NCI-H2081 (cell line): ENCODE data around the gene SMIM28.

ENCODE experiments used
- DNase-seq, 2 experiments: peaks; one replicate each; lab custom pipeline; 2025; lab: John Stamatoyannopoulos, UW

SMIM28 gene

GRCh38 chr6:138374230-138374629 lies 3.5 kb upstream of the SMIM28 start:
- DNase-seq: no peak

GRCh38 chr6:138374815-138375214 lies 2.9 kb upstream of the SMIM28 start:
- DNase-seq: no peak

DNA sequence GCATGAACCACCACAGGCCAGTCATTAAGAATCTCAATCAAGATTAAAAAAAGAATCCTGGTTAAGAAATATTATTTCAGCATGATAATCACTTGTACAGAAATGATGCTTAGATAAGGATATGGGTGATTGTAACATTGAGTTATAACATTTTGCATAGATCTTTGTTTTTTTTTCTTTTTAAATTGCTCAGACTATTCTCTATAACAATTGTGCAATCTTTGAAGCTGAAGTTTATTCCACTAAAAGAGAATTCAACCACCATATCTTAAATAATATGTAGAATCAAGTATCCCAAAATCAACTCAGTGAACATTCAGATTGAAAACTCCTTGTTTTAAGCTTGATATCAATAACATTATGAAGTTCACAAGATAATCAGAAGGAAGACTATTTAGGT lies 663 bp upstream of the SMIM28 start:
- no peak for DNase-seq

DNA sequence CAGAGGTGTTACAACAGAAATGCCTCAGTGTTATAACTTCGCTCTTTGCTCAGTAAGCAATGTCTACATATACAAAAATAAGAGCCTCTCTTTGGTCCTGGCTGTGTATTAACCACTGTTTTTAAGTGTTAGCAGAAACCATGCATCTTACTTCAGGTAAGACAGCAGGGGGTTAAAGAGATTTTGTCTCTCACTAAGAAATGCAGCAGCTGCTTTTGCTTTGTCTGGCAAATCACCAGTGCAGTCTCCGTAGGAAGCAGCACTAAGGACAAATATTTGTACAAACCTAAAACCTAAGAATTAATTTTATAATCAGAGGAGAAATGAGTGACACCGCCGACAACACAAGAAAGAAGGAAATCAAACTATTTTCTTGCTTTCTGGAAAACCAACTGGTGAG lies 758 bp downstream of the SMIM28 start:
- peak; percentile 30 to 67 for DNase-seq

GRCh38 chr6:138382498-138383265 lies 5.0 kb downstream of the SMIM28 start:
- DNase-seq: no peak

DNA sequence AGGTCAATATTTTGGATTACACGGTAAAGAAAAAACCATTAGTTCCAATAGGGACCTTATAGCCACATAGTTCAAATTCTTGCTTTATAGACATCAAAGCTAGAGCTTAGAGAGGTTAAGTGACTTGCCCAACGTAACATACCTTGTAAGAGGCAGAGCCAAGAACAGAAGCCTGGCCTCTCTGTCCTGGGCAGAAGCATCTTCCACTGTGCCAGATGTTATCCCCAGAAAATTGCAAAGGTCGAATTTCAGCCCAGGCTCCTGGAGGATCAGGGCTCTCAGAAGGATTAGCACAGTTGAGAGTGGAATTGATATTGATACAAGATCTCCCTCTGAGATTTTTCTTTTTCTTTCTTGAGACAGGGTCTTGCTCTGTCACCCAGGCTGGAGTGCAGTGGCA lies 6.1 kb downstream of the SMIM28 start:
- DNase-seq: no peak

GRCh38 chr6:138386897-138387296 lies 9.2 kb downstream of the SMIM28 start:
- no peak for DNase-seq

DNA sequence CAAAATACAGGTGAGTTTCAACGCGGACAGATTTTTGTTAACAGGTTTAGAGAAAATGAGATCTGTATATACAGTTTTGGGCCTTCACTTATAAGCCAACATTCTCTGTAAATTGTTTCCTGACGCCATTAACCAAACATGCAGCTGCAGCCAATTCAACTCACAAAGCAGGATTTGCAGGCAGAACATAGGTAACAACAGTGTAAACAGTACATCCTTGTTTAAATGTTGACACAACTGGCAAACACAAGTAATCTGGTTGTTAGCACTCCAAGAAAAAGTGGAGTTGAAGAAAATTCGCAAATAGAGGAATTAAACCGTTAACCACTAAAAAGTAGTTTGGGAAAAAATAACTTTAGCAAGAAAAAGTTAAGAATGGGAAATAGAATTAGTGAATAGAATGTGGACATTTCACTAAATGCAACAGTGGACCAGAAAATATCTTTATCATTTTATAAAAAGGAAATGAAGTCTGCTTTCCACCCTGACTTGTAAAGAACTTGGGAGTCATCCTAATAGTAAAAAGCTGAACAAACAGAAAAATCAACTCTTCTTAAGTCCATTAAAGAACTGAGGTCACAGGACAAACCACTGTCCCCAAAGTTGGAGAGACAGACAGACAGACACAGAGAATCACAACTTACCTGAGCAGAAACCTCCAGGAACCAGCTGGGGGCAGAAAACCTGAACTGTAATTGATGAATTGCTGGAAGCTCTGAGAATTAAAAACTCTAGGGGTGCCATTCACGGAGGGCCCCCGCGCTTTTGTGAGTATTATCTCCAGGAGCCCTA lies 10.1 kb downstream of the SMIM28 start:
- peak; percentile 63 to 84 for DNase-seq

DNA sequence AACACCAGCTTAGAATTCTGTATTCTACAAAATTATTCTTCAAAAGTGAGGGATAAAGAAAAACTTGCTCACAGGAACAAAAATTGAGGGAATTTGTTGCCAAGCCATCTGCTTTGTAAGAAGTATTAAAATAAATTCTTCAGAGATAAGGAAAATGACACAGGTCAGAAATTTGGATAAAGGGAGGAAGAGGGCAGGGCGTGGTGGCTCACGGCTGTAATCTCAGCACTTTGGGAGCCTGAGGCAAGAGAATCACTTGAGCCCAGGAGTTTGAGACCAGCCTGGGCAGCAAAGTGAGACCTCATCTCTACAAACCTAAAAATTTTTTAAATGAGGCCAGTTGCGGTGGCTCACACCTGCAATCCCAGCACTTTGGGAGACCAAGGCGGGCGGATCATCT lies 11.8 kb downstream of the SMIM28 start:
- DNase-seq: no peak

- no peak for DNase-seq
Observed at GRCh38 chr6:138393871-138394783, 16.4 kb downstream of the SMIM28 start.

GRCh38 chr6:138396709-138397108 lies 19.0 kb downstream of the SMIM28 start:
- no peak for DNase-seq

DNA sequence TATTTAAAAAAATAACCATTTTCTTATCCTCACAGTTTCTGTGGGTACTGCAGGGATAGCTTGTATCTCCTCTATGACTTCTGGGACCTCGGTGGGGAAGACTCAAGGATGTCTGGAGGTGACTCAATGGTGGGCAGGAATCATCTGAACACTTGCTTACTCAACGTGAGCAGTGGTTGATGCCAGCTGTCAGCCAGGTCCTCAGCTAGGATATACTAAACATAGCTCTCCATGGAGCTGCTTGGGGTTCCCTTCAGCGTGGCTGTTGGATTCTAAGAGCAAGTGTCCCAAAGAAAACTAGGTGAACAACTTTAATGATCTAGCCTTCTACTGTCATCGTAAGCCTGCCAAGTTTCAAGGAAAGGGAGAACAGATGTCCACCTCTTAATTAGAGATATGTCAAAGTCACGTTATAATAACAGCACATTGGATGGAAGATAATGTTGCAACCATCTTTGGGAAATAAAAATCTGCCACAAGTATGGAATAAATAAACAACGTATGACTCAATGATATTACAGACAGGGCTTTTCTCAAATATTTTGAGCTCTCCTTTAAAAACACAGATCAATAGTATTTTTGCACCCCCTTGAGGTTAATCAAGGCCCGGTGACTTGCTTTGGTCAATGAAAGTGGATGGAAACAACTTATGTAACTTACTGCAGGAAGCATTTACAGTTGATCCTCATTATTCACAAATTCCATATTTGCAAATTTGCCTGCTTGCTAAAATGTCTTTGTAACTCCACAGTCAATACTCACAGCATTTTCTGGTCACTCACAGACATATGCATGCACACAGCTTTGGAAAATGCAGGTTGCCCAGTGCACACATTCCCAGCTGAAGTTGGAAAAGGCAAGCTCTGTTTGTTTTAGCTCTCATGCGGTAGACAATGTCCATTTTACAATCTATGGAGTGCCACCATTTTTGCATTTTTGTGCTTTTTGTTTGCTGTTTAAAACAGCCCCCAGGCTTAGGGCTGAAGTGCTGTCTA lies 19.7 kb downstream of the SMIM28 start:
- no peak for DNase-seq

DNA sequence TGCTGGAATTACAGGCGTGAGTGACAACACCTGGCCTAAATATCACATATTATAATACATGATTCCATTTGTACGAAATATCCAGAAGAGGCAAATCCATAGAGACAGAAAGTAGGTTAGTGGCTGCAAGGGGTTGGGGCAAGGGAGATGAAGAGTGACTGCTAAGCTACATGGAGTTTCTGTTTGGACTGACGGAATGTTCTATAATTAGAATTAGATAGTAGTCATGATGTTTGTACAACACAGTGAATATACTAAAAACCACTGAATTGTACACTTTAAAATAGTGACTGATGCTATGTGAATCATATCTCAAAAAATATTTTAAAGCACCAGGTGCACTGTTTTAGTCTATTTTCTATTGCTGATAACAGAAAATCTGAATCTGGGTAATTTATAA lies 22.6 kb downstream of the SMIM28 start:
- DNase-seq: no peak

GRCh38 chr6:138401960-138402837 lies 24.5 kb downstream of the SMIM28 start:
- no peak for DNase-seq

DNA sequence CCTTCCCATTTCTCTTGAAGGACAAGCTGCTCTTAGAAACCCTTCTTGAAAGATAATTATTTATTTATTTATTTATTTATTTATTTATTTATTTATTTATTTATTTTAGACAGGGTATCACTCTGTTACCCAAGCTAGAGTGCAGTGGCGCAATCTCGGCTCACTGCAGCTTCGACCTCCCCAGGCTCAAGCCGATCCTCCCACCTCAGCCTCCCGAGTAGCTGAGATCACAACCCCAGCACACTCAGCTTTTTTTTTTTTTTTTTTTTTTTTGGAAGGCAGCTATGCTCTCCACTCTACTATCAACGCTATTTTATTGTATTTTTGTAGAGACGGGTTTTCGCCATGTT lies 25.1 kb downstream of the SMIM28 start:
- DNase-seq: no peak

GRCh38 chr6:138403324-138403800 lies 25.7 kb downstream of the SMIM28 start:
- peak in 1 of 2 experiments; percentile 24 for DNase-seq

GRCh38 chr6:138403801-138404665 lies 26.3 kb downstream of the SMIM28 start, which contains the start of gene HEBP2:
Gene HEBP2, plus strand, starts transcription at chr6:138404223. Its CDS starts 273 bp downstream, at chr6:138404496.
- peak; percentile 92 to 93 for DNase-seq

GRCh38 chr6:138404666-138405337 lies 27.1 kb downstream of the SMIM28 start:
- no peak for DNase-seq
